Activated CD4-positive, alpha-beta T cell treated with anti-CD3 and anti-CD28 coated beads, Interleukin-10, Interleukin-2, amounts not matched to agents 100 ng/mL and 50 ng/mL, durations not matched to agents 16 hours and 8 hours (primary cell): ENCODE data around the gene CHI3L1.

Experiments used
- DNase-seq: peaks from one replicate; pipeline ENCODE4 v3.0.0-alpha.2; 2020

CHI3L1 gene

DNA sequence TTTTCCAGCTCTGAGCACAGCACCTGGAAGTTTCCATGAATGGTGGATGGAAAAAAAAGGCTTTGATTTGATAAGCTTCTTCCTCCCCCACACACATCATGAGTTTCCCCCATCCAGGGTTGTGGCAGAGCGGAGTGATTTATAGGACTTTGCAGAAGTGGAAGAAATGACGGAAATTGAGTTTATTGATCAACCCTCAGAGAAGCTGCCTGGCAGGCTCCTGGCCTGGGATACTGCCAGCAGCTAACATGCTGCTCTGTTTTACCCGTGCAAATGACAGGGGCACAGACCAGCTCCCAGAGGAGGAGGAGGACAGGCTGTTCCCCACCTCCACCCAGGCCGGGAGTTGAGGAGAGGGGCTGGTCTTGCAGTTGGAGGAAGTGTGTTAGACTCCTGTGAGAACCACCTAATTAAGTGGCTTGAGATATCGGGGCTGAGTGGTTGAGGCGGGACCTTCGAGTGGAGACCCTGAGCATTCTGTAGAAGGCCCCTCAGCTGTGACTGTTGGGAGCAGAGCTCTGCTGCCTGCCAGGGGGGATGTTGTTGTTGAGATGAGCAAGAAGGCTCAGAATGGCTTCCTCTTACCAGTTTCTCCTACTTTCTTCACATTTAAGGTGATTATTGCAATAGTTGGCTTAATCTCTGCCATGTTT is 37.2 kb downstream of the CHI3L1 start:
- DNase-seq: no peak

DNA sequence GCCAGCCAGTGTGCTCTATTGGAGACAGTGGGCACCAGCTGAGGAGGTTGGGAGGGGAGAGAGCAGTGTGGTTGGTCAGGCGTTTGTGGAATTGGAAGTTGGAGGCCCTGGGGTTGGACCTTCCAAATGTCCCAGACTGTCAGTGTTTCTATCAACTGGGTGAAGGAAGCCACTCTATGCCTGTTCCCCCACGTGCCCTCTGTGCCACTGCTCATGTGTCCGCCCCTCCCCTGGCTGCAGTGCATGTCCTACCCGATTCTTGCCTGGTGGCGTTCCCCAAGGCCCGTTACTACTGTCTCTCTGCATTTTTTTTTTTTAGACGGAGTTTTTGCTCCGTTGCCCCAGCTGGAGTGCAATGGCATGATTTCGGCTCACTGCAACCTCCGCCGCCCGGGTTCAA is 37.9 kb downstream of the CHI3L1 start:
- no peak for DNase-seq

DNA sequence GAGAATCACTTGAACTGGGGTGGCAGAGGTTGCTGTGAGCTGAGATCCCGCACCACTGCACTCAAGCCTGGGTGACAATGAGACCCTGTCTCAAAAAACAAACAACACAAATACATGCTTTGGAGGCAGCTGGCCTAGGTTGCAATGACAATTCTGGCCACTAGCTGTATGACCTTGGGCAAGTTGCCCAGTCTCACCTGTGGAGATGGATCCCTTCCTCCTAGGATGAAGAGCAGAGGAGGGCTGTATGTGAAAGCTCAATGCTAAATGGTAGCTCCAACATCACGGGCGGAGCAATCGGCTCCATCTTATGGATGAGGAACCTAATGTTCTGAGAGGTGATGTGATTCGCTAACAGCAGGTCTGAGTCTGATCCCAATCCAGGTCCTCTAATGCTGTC is 38.4 kb downstream of the CHI3L1 start:
- DNase-seq: no peak

DNA sequence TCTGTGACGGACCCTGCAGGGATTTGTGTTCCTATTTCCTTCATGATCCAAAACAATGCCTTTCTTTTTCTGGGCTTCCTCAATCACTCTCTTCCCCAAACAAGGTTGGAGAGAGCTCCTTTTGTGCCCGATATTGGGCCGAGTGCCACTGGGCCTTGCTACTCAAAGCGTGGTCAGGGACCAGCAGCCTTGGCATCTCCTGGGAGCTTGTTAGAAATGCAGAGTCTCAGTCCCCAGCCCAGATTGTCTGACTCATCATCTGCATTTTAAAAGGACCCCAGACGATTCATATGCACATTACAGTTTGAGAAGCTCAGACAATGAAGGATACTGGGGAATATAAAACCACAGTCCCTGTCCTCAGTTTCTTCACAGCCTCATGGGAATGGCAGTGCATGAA is 39.1 kb downstream of the CHI3L1 start:
- DNase-seq: no peak

DNA sequence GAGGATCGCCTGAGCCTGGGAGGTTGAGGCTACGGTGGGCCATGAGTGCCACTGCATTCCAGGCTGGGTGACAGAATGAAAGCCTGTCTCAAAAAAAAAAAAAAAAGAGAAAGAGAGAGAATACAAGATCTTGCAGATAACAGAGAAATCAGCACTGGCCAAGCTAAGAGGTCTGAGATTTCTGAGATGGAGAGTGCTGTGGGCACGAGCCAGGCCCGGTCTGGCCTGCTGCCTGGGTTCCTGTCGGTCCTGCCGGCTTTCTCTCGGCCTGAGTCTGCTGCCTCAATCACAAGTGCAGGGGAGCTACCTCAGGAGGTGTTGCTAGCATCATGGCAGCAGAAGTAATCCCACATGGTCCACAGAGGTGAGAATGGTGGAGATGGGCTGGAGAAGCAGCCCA is 40.0 kb downstream of the CHI3L1 start:
- no peak for DNase-seq

DNA sequence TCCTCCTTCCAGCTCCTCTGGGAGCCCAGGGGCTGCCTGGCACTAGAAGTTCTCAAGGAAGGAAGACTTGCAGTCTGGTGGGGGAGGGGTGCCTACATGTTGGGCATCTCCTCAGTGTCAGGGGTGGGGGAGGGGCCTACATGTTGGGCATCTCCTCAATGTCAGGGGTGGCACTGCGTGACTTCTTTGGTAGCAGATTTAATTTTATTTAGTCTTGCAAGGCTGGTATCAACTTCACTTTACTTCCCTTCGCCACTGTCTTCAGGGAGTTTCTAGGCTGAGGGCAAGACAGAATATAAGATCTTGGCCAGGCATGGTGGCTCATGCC is 40.5 kb downstream of the CHI3L1 start:
- DNase-seq: no peak

DNA sequence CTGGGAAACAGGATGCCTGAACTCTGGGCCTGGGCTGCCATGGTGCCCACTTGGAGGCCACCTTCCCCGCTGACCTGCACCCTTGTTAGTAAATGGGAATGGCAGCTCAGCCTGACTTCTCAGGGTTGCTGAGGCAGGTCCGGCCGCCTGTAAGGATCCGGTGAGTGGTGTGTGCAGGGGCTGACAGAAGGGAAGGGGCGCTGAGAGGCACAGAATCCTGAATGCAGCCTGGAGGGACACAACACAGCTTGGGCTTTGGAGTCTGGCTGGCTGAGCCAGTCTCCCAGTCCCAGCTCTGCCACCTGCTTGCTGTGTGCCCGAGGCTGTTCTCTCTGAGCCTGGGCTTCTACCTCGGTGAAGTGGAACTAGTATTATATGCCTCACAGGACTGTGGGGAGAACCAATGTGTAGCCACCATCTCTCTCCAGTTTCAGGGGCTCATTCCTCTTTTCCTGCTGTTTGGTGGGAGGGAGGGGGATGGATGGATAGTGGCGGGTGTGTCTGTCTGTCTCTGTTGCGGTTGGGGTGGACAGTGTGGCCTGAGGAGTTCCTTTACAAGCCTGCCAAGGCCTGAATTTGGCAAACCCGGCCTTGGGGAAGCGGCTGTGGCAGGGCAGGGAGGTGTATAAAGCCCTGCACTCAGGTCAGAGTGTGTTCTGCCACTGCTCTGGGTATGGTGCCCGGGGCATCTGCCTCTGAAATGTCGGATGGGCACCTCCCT is 41.0 kb downstream of the CHI3L1 start:
- DNase-seq: no peak

DNA sequence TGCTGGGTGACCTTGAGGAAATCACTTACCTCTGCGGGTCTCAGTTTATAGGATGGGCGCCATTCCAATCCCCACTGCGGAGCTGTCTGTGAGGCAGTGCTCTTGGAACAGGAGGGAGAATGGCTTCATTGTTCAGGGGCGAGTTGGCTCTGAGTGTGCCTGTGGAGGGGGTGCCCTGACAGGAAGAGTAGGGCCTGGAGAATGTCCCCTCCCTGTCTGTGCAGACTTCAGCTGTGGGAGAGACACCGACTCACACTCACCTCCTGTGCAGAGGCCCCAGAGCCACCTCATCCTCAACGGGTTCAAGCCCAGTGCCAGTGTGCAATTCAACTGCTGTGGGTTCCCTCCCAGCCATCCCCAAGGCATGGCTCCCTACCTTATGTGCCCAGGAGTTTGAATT is 41.8 kb downstream of the CHI3L1 start:
- DNase-seq: no peak

DNA sequence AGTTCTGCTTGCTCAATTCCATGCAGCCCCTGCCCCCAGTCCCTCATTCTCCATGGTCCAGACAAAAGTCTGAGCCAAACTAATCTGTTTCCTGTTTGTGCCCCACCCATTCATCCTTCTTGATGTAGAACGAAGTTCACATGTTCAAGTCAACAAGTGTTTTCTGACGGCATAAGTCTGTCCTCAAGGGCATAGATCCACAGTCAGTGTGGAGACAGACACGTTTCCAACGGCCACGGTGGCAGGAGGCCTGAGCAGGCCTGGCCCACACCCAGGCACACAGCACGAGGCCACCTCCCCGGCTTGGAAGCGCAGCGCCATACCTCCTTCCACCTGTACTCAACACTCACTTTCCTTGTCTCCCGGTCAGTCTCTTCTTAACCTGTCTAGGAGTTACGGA is 42.9 kb downstream of the CHI3L1 start:
- DNase-seq: no peak

DNA sequence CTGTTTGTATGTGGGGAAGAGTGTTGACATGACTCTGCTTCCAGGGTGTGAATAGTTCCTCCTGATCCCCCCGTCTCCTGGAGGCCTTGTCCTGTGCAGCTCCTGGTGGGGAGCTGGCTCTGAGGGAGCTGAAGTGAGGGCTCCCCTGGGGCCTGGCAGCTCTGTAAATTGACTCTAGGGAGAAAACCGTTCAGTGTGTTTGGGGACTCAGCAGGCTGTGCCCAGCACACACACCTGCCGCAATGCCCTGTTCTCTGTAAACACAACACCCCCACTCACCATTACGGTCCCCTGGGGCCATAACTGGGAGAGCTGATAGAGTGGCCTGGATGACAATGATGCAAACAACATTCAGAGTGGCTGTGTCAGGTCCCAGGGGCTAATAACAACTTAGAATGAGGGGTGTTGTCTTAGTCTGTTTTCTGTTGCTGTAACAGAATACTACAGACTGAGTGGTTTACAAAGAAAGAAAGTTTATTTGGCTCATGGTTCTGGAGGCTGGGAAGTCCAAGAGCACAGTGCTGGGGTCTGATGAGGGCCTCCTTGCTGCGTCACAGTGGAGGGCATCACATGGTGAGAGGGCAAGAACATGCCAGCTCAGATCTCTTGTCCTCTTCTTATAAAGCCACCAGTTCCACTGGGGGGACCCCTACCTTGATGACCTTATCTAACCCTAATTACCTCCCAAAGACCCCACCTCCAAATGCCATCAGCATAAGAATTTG is 43.7 kb downstream of the CHI3L1 start:
- no peak for DNase-seq

DNA sequence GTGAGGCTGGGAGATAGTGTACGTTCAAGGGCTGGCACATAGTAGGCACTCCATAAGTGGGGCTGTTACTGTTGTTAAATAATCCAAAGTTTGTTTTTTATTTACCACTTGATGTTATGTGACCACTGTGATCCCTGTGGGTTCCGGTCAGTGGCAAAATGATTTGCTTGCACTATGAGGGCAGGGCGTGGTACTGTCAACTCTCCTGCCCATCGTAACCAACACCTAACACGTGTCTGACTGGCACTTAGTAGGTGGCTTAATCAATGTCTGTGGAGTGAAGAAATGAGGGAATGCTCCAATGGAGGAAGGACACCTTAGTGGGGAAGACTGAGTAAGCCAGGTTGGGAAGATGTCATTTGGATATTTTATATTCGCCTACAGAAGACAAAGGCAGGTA is 44.4 kb downstream of the CHI3L1 start:
- no peak for DNase-seq

DNA sequence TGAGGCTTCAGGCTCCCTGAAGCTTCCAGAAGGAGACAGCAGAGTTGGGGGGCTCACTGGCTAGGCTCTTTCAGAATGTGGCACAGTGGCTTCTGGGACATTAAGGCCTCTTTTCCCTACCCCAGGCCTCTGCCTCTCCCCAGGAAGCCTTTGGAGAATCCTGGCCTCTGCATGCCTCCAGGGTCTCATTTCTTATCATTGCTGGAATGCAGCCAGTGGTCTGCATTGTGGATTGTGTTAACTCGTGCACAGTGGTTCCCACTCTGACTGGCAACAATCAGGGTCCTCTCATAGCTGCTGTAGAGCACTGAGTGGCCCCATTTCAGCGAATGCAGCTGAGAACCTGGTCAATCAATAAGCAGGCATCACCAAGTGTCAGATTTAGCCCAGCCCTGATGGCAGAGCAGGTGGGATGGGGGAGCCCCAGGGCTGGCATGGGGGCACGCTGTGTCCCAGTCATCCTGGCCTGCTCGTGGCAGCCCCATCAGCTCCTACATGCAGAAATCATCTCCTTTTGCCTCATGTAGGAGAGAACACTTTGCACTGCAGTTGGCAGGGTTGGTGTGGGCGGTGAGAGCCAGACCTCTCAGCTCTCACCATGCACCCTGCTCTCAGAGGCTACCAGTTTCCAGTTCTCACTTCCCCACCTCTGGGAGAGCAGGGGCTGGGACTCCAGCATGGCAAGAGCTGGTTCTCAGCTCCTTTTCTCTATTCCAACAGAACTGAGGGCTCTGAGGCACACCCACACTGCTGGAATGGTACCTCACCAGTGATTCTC is 45.6 kb downstream of the CHI3L1 start:
- no peak for DNase-seq

DNA sequence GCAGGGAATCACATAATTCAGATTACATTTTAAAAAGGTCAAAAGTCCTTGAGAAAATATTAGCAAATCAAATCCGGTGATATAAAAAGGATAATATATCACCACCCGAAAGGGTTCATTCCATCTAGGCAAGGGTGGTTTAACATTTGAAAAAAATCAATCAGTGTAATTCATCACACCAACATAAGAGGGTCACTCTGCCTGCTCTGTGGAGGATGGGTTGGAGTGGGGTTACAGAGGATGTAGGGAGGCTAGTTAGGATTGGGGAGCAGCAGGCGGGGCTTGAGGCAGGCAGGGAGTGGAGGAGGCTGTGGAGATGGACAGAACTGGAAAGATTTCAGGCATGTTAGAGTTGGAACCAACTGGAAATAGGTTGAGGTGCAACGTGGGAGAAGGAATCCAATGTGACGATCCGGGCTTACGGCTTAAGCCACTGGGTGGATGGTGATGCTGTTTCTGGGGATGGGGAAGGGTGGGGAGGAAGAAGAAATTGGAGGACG is 46.5 kb downstream of the CHI3L1 start:
- DNase-seq: no peak

DNA sequence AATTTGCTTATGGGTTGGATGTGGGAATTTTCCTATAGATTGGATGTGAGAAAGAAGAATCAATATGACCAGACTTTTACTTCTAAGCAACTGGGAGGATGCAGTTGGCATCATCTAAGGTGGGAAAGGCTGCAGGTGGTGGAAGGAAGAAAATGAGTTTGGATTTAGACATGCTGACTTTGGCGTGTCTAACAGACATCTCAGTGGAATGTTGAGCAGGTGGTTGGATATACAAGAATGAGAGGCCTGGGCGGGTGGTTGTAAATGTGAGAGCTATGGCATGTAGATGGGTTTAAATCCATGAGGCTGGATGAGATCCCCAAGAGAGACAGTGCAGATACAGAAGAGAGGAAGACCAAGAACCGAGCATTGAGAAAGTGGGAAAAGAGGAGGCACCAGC is 48.4 kb downstream of the CHI3L1 start:
- no peak for DNase-seq

DNA sequence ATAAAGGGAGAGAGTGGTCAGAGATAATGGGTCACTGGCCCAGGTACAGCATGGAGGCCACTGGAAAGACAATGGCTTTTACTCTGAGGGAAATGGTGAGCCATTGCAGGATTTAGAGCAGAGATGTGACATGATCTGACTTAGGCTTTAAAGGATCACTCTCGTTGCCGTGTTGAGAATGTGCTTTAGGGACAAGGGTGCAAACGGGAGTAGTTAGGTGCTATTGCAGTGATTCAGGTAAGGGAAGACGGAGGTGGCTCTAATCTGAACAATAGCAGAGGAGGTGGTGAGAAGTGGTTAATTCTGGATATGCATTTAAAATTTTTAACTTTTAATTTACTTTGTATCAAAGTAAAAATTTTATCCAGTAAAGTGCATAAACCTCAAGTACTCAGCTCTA is 49.2 kb downstream of the CHI3L1 start:
- DNase-seq: no peak

DNA sequence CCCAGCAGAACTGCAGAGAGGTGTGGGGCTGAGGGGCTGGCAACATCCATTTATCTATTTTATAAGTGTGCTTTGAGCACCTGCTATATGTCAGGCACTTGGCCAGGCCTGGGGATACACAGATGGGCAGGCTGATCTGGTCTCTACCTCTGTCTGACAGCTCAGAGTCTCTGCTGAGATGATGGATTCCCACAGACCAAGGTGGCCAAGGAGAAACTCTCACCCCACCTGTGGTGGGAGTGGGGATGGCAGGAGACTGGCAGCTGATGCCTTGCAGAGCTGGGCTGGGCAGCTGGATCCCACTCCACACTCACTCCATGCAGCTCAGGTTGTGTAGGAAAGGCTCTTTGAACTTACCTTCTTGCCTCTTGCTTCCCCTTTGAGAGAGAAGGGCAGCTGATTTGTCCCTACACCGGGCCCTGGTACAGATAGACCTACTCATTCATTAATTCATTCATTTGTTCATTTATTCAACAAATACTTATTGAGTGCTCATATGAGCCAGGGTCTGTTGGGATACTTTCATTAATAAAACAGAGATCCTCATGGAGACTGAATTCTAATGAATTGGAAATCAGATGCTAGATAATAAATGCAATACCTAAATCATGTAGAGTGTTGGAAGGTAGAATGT is 50.0 kb downstream of the CHI3L1 start:
- DNase-seq: no peak

DNA sequence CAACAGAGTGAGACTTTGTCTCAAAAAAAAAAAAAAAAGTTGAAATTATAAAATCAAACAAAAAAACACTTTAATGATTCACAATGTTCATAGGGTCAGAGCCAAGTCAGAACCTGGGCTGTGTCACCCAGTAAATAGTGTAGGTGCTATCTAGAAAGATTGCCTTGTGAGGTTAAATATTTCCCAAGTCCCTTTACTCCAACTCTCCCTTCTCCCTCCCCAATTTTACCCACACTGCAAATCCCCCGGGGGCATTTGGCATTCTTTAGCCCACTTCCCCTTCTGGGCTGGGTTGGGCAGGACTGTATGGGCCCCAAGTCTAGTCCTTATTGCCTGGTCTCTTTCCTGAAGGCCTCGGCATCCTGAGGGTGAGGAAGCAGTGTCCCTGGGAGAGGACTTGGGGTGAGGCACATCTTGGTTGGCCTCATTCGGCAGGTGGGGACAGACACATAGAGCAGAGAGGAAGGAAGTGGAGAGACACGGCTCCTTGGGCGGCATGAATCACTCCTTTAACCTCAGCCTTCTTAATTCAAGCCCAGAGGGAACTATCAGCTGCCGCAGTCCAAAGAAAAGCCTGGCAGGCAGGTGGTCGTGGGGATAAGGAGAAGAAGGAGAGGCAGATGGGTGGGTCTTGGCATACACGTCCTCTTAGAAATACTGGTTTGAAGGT is 50.7 kb downstream of the CHI3L1 start:
- DNase-seq: peak; percentile 20

DNA sequence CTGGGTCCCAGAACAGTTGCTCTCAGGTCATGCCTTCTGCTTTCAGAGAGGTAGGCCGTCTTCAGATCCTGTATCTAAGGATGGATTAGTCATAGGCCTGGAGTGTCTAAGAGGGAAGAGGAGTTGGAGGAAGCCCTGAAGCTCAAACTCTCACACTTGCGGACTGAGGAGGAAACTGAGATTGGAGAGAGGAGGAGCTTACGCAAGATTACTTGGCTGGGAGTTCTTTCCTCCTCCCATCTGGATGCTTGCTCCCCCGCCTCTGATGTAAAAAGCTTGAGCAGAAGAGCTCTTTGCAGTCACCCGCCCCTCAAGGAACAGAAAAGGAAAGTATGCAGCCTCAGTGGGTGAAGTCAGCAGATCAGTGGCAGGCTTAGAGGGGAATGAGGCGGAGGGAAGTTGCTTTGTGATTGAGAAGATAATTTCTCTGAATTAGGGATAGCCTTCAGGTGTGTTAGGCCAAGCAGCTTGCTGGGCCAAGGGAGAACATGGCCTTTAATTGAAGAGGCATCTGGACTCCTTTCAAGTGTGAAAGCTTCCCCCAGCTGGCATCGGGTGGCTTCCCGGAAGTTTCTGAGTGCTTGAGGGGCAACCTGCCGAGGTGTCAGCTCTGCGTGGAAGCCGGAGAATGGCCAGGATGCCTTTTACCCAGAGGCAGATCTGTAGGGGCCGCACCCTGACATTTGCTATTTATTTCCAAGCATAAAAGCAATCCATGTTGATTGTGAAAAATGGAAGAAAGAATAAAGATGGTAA is 52.4 kb downstream of the CHI3L1 start:
- no peak for DNase-seq

DNA sequence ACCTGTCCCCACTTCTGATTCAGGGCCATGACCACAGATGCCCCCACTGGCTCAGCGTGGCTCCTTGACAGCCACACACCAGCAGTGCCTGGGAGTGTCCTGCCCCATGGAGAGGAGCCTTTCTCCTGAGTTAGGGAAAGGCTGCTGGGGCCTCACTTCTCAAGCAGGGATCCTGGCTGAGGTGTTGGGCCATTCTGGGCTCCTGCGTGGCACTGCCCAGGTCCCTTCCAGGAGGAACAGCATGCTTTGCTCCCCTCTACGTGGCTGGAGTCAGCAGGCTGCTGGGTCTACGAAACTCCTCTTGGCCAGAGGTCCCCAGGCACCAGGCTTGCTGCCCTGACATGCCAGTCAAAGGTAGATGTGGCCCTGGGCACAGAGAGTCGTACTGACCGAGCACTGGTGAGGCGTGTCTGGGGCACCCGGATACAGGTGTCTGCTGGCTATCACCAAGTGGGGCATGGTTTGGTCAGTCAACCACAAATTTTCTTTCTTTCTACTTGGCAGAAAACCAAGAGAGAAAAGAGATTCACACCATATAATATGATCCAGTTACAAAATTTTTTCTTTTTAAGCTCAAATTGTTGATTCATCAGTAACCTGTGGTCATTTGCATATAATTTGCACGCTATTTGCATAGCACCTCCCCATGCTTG is 54.8 kb downstream of the CHI3L1 start:
- DNase-seq: no peak

DNA sequence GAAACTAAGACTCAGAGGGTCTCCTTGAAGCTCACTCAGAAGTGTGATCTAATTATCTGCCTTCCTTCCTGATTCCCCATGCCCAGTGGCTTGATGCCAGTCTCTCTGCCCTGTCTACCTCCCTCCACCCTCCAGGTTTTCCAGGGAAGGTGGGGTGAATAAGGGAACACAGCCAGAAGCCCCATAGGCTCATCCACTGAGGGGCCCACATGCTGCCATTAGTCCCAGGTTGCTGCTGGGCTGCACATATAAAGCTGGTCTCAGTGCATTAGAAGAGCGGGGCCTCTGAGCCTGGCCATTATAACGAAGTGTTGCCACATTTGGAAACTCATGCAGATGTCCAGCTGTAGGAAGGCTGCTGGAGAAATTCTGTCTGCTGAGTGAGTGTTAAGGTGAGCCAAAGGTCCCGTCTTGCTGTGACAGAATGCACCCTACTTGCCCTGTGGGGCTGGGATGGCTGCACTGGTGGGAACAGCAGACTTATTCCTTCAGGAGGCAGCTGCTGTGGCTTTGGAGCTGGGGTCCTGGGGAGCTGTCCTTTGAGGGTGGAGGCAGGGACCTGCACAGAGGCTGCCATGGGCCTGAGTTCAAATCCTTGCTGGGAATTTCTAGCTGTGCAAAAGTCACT is 56.0 kb downstream of the CHI3L1 start:
- DNase-seq: no peak
